ENCODE data around the gene ZNF385C. TPM values are rescaled to one million over a fixed set of nuclear protein-coding genes. Genes with fewer than 3 reads are reported as not detected.
"Not testable (repeated sequence)": the region's sequence is repeated elsewhere in the genome, so short reads cannot be mapped to it uniquely, and the experiment has no call there.

ZNF385C gene
- 1 to 10 TPM in 1 of 4 donors, under 1 TPM in 3; 0.47 to 1.9 (median 0.68) TPM for total RNA-seq

- DNase-seq (ENCODE audit: low spot score in 2 of 2) = no peak
- Histone ChIP-seq H3K4me3 (peak within 1 kb of the TSS; percentile 33), H3K27me3 (peaks cover 21% of the 10 kb centered on the region), H3K36me3 (no peaks in the 10 kb centered on the region), H3K4me1 (peaks cover 17% of the 10 kb centered on the region), H3K9me3 (no peaks in the 10 kb centered on the region), H3K27ac (no peak within 1 kb of the TSS)
- WGBS = 27% methylated on average over 22 of the region's 52 CpGs
- TF ChIP-seq CTCF (IDR thresholded peaks at IDR 0.05) (no peak), POLR2AphosphoS5 (IDR thresholded peaks at IDR 0.05) (no peak), EP300 (IDR thresholded peaks at IDR 0.05) (no peak), POLR2A (IDR thresholded peaks at IDR 0.05) (no peak)
Measured at GRCh38 chr17:42097691-42098631, at the start of gene ZNF385C. Gene ZNF385C (minus strand): TSS chr17:42098473. CDS start chr17:42063056, 35,417 bp downstream.

- TF ChIP-seq POLR2A (IDR thresholded peaks at IDR 0.05) (no peak), EP300 (IDR thresholded peaks at IDR 0.05) (no peak), POLR2AphosphoS5 (IDR thresholded peaks at IDR 0.05) (no peak), CTCF (IDR thresholded peaks at IDR 0.05) (no peak)
- no peak for DNase-seq (ENCODE audit: low spot score in 2 of 2)
- 90% methylated on average over 13 of the region's 13 CpGs for WGBS
- no peaks in the 10 kb centered on the region for H3K27me3 ChIP-seq
- no peak overlapping the region for H3K27ac ChIP-seq
- peaks cover 35% of the 10 kb centered on the region for H3K36me3 ChIP-seq
- H3K4me3 ChIP-seq = no peak overlapping the region
- no peaks in the 10 kb centered on the region for H3K9me3 ChIP-seq
- peaks cover 19% of the 10 kb centered on the region for H3K4me1 ChIP-seq
Measured at GRCh38 chr17:42146911-42147607, 48.8 kb upstream of the ZNF385C start.

- Histone ChIP-seq H3K36me3 (peaks cover 30% of the 10 kb centered on the region), H3K4me1 (peaks cover 29% of the 10 kb centered on the region)
- H3K27me3 ChIP-seq; DNase-seq (ENCODE audit: low spot score in 2 of 2); H3K27ac ChIP-seq; H3K4me3 ChIP-seq; H3K9me3 ChIP-seq: not testable (repeated sequence)
- WGBS = 82% methylated on average over 4 of the region's 4 CpGs
Measured at GRCh38 chr17:42143138-42143537, 44.9 kb upstream of the ZNF385C start.

- Histone ChIP-seq H3K9me3 (no peaks in the 10 kb centered on the region), H3K27ac (no peak overlapping the region), H3K36me3 (peaks cover 28% of the 10 kb centered on the region), H3K27me3 (no peaks in the 10 kb centered on the region), H3K4me1 (peaks cover 32% of the 10 kb centered on the region), H3K4me3 (no peak overlapping the region)
- WGBS = 79% methylated on average over 7 of the region's 7 CpGs
- DNase-seq (ENCODE audit: low spot score in 2 of 2) = no peak
- no peak for TF ChIP-seq POLR2AphosphoS5 (IDR thresholded peaks at IDR 0.05)
- no peak for TF ChIP-seq EP300 (IDR thresholded peaks at IDR 0.05)
- no peak for TF ChIP-seq POLR2A (IDR thresholded peaks at IDR 0.05)
- TF ChIP-seq CTCF (IDR thresholded peaks at IDR 0.05) = no peak
Measured at GRCh38 chr17:42142371-42142896, 44.2 kb upstream of the ZNF385C start.

- H3K4me1 ChIP-seq = peaks cover 37% of the 10 kb centered on the region
- no peak for DNase-seq (ENCODE audit: low spot score in 2 of 2)
- WGBS = 70% methylated on average over 8 of the region's 8 CpGs
Measured at GRCh38 chr17:42141382-42141781, 43.1 kb upstream of the ZNF385C start.

GRCh38 chr17:42140690-42141089 is 42.4 kb upstream of the ZNF385C start:
- 96% methylated on average over 7 of the region's 7 CpGs for WGBS
- not testable (repeated sequence) for H3K27ac ChIP-seq; H3K4me3 ChIP-seq; DNase-seq (ENCODE audit: low spot score in 2 of 2); H3K27me3 ChIP-seq; H3K9me3 ChIP-seq
- H3K4me1 ChIP-seq = peaks cover 44% of the 10 kb centered on the region
- peaks cover 22% of the 10 kb centered on the region for H3K36me3 ChIP-seq

More at GRCh38 chr17:42141382-42141781, 43.1 kb upstream of the ZNF385C start:
- no peak for TF ChIP-seq POLR2AphosphoS5 (IDR thresholded peaks at IDR 0.05)
- no peak for TF ChIP-seq CTCF (IDR thresholded peaks at IDR 0.05)
- TF ChIP-seq POLR2A (IDR thresholded peaks at IDR 0.05) = no peak
- TF ChIP-seq EP300 (IDR thresholded peaks at IDR 0.05) = no peak
- Histone ChIP-seq H3K9me3 (no peaks in the 10 kb centered on the region), H3K27me3 (no peaks in the 10 kb centered on the region), H3K4me3 (no peak overlapping the region), H3K36me3 (peaks cover 20% of the 10 kb centered on the region), H3K27ac (no peak overlapping the region)
